Adrenal gland (tissue), 5 donors: ENCODE measurements around the gene WDR47.

Experiments
- POLR2A ChIP-seq, 2 donors: fragments of 450-650 bp; IDR thresholded peaks; one replicate each; pipeline ENCODE4 v1.6.1; 2017; ENCODE audit warnings: antibody characterized with exemption in 2 of 2, mild to moderate bottlenecking in 2 of 2, moderate library complexity in 1 of 2
- TF ChIP-seq, protein P1 (sequence below), 6 experiments: fragments of 450-650 bp in 4 of 6; fragments of 200-600 bp in 2 of 6; sonication (generic) in 1 of 6; IDR thresholded peaks; 1 replicate in 5 of 6; 2 replicates in 1 of 6; pipeline versions ENCODE4 v1.5.1 to v1.8.0; 2016 to 2021; ENCODE audit warnings: antibody characterized with exemption in 6 of 6, mild to moderate bottlenecking in 2 of 6, moderate library complexity in 1 of 6
- donor health status: DM: no; HTN: no; CAD: no.

DNA sequence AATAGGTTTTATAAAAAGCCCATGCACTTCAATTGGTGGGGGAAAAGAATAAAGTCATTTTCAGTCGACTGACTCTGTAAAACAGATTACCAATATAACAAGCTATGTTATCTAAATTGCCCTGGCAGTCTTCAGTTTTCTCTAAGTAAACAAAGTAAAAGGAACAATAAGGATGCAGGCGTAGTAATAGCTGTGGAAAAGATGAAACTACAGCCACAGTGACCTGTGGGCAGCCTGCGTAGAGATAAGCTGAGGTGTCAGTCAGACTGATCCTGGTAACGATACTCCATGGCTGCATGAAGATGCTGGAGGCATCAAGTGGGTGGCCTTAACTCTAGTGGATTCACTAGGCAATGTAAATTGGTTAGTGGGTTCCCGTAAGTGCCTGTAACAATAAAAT, 108.0 kb downstream of the WDR47 start:
- TF ChIP-seq, protein P1, sequence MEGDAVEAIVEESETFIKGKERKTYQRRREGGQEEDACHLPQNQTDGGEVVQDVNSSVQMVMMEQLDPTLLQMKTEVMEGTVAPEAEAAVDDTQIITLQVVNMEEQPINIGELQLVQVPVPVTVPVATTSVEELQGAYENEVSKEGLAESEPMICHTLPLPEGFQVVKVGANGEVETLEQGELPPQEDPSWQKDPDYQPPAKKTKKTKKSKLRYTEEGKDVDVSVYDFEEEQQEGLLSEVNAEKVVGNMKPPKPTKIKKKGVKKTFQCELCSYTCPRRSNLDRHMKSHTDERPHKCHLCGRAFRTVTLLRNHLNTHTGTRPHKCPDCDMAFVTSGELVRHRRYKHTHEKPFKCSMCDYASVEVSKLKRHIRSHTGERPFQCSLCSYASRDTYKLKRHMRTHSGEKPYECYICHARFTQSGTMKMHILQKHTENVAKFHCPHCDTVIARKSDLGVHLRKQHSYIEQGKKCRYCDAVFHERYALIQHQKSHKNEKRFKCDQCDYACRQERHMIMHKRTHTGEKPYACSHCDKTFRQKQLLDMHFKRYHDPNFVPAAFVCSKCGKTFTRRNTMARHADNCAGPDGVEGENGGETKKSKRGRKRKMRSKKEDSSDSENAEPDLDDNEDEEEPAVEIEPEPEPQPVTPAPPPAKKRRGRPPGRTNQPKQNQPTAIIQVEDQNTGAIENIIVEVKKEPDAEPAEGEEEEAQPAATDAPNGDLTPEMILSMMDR (IDR thresholded peaks at IDR 0.05), result no peak
- TF ChIP-seq POLR2A (IDR thresholded peaks at IDR 0.05), result no peak
